Left kidney (tissue), 2 donors: ENCODE data around the gene CD48. TPM values are rescaled to one million over a fixed set of nuclear protein-coding genes. Genes with fewer than 3 reads are reported as not detected.
"Not testable (repeated sequence)": the region's sequence is repeated elsewhere in the genome, so short reads cannot be mapped to it uniquely, and the experiment has no call there.

Source experiments
- DNase-seq: peaks from one replicate; pipeline ENCODE4 v3.0.0-alpha.2; 2013
- polyA plus RNA-seq: library from polyadenylated mRNA; unstranded; fragments of 120-200 nt; gene quantifications from one replicate; pipeline ENCODE4 v1.2.1, GENCODE V29; 2013; ENCODE audit not compliant: insufficient read length

The CD48 gene
- polyA plus RNA-seq, 1 donor = 0.80 TPM

- no peak for DNase-seq
Observed at GRCh38 chr1:160652924-160653619, 58.5 kb downstream of the CD48 start.

GRCh38 chr1:160652065-160652641, 59.5 kb downstream of the CD48 start:
- not testable (repeated sequence) for DNase-seq

- DNase-seq = no peak
Observed at GRCh38 chr1:160651433-160652064, 60.1 kb downstream of the CD48 start.

- no peak for DNase-seq
Observed at GRCh38 chr1:160647329-160647720, 64.3 kb downstream of the CD48 start.

DNA sequence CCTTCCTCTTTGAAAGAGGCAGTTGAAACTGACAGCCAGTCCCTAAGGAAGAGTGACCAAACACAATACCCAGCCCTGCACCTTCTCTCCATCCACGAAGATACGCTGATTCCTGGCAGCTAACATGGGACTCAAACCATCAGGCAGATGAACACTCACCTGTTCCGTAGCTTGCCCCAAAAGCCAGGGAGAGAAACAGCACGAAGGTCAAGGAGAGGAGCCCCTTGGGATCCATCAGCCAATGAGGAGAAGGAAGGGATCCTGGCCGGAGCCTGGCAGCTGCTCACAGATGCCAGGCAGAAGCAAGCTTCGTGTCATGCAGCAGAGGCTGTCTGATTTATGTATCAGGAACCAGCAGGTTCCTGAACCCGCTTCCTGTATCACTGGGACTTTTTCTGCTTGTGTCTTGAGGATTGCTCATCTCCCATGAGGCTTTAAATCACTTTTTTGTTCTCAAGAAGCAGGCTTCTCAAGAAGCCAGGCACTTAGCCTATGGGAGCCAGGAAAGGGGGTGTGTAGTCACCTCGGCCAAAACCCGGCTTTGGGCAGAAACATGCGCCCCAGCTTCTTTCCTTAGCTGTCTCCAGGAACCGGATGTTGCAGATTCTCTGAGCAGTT, 64.8 kb downstream of the CD48 start, which contains the start of gene SLAMF1:
SLAMF1 (minus strand) TSS at position 334 of the 618 bp plus-strand sequence; CDS start at position 235, 99 bp downstream.
- no peak for DNase-seq

- no peak for DNase-seq
Observed at GRCh38 chr1:160646180-160646579, 65.4 kb downstream of the CD48 start.

DNA sequence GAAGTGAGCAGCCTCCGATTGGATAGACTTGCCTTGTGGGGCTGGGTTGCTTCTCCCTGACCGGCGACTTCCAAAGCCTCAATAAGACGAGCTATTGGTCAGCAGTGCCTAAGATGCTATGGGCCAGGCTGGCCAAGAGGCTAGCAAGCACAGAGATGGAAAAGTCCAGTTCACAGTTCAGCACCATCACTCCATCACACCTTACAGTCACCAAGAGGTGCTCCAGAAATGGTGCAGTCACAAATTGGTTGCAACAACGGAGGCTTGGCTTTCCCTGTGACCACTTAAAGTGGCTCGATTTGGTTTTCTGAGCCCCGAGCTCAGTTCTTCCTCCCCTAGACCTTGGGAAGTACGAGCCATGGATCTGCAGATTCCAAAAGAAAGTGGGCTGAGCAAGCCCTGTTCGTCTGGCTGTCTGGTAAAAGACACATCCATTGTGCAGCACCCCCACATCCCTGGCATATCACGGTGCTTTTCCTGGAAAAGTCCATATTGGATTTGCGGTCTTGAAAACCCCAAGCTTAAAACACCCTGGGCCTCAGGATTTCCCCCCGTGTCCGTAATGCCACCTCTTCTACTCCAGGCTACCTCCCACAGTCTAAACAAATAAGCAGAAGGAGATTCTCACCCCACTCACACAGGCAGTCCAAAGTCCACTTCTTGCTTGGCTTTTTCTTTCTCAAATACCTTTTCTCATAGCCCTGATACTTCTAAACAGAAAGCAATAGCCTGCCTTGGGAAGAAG, 66.1 kb downstream of the CD48 start:
- DNase-seq = no peak

- no peak for DNase-seq
Observed at GRCh38 chr1:160644399-160644798, 67.2 kb downstream of the CD48 start.

- DNase-seq = no peak
Observed at GRCh38 chr1:160643138-160643537, 68.5 kb downstream of the CD48 start.

DNA sequence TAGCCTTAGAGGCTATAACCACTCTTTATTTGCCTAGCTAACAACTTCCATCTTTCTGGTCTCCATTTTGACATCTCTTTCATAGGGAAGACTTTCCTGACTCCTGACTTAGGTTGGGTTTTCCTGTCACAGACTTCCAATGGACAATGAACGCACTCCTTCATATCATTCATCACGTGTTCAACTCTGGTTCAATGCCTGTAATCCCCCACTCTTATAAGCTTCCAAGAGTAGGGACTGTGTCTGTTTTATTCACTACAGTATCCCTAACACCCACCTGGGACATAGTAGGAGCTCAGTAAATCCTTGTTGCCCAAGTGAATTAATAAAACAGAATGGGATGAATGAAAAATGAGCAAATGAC, 69.4 kb downstream of the CD48 start:
- DNase-seq = no peak

DNA sequence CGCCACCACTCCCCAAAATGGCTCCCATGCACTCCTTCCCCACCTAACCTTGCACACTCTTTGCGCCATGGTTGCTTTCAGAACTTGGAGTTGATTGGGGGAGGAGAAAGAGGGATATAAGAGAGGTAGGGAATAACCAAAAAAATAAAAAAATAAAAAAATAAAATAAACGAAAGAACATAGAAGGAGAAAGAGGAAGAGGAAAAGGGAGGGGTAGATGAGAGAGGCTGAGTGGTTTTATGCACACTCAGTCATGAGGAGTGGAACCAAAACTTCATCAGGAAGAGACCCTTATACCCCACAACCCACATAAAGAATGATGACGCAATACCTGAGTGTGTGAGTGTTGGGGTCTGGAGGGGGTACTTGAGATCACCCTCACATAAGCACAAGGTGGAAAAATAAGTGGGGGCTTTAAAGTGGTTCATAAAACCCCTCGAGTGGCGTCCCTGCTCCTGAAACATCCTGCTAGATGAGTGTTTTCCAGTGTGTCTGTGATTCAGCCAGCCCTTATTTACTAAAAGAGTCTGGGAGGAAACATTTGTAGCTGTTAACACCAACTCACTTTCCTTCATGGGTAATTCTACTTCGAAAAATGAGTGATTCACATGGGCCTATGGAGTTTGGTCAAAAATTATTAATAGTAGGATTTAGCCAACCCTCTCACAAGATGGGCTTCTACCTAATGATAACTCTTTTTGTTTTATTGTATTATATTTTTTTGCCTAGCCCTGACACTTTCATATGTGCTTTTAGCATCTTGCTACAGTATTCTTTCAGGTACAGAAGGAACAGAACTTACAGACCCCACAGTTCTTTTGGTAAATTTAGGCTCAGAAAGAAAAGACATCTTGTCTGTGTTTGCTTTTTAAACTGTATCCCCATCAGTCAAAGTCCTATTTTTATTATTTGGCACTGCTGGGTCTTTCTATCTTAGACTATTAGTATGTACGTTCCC, 70.0 kb downstream of the CD48 start:
- DNase-seq = no peak

DNA sequence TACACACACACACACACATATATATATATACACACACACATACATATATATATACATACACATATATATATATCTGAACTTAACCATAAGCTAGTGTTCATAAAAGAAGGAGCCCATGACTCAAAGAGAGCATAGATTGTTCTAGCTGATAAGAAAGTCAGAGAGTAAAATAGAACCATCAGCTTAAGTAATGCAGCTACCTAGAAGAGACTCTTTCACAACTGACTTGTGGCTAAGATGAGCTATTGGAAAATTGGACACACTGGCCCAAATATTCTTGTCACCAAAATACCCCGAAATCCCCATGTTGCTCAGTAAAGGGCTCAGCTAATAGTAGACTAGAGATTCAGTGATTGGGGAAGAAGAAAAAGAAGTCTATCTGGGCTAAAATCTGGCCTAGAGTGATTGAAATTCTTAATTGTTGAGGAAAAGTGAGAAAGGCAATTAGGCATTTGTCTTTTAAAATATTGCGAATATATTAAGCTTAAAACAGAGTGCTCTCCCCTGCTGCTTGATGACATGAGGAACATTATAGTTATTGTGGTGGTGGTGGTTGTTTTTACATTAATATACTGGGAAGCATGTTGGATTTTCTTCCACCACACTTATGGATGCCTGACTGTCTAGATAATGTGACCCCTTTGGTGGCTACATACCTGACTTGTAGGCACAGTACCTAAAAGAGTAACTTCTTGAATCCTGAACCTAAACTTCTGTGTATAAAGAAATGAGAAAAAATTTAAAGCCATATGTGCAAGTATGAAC, 71.1 kb downstream of the CD48 start:
- no peak for DNase-seq

DNA sequence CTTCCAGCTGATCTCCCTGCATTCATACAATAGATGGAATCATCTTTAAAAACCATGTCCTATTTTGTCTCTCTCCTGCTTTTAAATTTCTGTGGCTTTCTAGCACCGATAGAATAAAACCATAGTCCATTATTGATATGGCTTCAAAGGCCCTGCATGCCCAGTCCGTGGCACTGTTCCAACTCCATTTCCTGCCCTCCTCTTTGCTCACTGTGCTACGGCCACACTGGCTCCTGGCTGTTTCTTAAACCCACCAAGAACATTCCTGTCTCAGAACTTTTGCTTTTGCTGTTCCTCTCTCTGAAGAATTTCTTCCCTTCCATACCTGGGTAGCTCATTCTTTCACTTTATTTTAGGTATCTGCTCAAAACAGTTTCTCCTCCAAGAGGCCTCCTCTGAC, 72.0 kb downstream of the CD48 start:
- no peak for DNase-seq

DNA sequence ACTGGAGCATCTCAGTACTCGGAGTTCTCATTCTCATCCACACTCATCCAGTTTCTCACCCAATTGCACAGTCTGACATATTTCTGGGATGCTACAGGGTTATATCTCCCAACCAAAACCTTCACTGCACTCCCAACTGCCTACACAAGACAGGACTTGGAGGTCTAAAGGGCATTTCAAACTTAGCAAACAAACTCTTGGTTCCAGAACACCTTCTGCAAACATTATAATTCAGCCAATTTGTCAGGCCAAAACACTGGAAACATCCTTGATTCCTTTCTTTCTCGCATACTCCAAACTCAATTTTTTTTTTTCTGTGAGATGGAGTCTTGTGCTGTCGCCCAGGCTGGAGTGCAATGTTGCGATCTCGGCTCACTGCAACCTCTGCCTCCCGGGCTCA, 72.7 kb downstream of the CD48 start:
- no peak for DNase-seq

- no peak for DNase-seq
Observed at GRCh38 chr1:160638540-160638857, 73.1 kb downstream of the CD48 start.

DNA sequence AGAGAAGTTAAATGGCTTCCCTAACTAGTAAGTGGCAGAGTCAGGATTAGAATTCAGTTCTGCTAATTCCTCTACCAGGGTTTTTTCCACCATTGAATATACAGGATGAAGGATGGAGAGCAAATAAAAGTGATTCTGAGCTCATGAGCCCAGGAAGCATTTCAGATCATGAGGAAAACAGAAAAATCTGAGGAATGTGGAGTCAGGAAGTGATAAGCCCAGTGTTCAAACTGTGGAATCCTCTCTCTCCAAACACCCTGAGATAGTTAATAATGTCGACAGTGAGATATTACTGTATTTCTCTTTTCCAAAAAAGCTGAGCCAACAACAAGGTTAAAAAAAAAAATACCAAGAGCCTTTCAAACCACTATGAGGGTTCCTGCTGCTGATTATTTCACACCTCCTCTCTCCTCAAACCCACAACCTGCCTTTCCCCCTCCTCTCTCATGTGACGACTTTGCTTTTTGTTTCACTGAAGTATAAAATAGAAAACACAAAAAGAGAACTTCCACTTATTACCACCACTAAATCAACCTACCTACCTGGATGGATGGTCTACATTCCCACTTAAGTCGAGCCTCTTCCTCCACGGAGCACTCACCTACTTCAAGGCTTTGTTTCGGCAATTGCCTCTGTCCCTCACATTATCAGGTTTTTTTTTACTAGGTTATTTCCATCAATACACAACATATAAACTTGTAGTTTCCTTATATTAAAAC, 73.6 kb downstream of the CD48 start:
- DNase-seq = no peak

DNA sequence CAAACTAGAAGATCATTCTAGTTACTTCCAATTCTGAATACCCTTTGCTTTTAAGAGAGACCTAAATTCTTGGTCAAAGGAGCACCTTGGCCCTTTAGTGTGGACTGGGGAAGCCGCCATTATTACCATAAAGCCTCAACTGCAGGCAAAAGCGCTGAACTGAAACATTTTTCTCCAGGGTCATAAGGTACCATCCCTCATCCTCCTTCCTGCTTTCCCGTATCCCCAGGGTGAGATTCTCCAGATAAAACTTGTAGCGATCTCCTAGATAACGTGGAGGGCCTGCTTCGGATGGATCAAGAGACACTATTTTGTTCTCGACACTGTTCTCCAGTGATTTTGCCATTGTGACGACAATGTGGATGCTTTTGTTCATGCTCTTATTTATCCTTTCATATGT, 74.6 kb downstream of the CD48 start:
- no peak for DNase-seq

DNA sequence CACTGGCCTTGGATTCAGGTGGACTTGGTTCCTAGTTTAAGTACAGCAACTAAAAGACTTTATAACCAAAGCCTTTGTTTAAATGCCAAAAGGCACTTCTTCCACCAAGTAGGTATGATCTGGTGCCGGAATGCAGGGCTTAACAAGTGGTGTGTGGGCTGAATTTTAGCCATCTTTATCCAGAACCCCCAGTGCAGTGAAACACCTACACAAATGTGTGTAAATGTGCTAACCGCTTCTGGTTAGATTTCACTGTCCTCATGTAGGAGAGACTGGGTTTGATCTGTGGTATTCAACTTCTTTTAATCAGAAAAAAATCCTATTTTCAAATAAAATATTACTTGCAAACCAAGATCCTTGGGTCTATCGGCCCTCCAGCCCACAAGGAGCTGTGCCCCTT, 75.1 kb downstream of the CD48 start:
- no peak for DNase-seq

DNA sequence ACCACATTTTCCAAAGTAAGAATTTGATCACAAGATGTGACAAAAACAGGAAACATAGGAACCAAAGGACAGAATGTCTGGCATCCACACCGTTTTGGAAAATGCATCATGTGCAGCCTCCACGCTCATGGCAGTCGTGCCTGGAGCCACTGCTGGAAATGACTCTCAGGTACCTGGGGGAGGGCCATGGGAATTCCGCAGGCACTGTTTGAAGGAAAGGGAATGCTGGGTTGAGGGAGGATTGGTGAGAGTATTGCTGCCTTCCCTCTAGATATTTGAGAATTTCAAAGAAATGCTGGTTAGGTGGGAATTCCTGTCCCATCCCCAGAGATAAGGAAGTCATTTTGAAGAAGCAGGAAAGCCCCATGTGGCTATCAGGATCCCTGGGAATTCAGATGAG, 75.5 kb downstream of the CD48 start:
- no peak for DNase-seq
